ENCODE measurements around the gene SLC6A7.

GRCh38 chr5:150186897-150187296, 3.0 kb upstream of the SLC6A7 start:
- TF ChIP-seq, protein P1, sequence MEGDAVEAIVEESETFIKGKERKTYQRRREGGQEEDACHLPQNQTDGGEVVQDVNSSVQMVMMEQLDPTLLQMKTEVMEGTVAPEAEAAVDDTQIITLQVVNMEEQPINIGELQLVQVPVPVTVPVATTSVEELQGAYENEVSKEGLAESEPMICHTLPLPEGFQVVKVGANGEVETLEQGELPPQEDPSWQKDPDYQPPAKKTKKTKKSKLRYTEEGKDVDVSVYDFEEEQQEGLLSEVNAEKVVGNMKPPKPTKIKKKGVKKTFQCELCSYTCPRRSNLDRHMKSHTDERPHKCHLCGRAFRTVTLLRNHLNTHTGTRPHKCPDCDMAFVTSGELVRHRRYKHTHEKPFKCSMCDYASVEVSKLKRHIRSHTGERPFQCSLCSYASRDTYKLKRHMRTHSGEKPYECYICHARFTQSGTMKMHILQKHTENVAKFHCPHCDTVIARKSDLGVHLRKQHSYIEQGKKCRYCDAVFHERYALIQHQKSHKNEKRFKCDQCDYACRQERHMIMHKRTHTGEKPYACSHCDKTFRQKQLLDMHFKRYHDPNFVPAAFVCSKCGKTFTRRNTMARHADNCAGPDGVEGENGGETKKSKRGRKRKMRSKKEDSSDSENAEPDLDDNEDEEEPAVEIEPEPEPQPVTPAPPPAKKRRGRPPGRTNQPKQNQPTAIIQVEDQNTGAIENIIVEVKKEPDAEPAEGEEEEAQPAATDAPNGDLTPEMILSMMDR (IDR thresholded peaks at IDR 0.05) = no peak
- no peak for TF ChIP-seq POLR2A (IDR thresholded peaks at IDR 0.05)
